IPS-20b (cell line): ENCODE results near the gene MMD.
A peak's percentile ranks its signal among the peaks of the same experiment; 100 is the strongest.

Source experiments
- H3K27ac ChIP-seq: one replicate; pipeline ENCODE4 v1.5.1; 2013; ENCODE audit warnings: low read length
- H3K27me3 ChIP-seq: 2 replicates; pipeline ENCODE4 v1.6.1; 2013; ENCODE audit warnings: mild to moderate bottlenecking, low read length, inconsistent platforms; ENCODE audit not compliant: insufficient read depth
- H3K36me3 ChIP-seq: 2 replicates; pipeline ENCODE4 v1.6.1; 2013; ENCODE audit warnings: low read depth, mild to moderate bottlenecking, inconsistent platforms, low read length, moderate library complexity; ENCODE audit not compliant: insufficient read depth
- H3K4me1 ChIP-seq: 2 replicates; pipeline ENCODE4 v1.6.1; 2013; ENCODE audit warnings: mild to moderate bottlenecking, control low read depth, inconsistent platforms, low read length, moderate library complexity; ENCODE audit not compliant: insufficient read depth
- H3K4me3 ChIP-seq: 2 replicates; pipeline ENCODE4 v1.5.1; 2013; ENCODE audit warnings: mild to moderate bottlenecking, low read length, inconsistent platforms
- H3K9ac ChIP-seq: 2 replicates; pipeline ENCODE4 v1.6.1; 2013; ENCODE audit warnings: low read depth, mild to moderate bottlenecking, inconsistent platforms, low read length, moderate library complexity
- H3K9me3 ChIP-seq: 2 replicates; pipeline ENCODE4 v1.6.1; 2013; ENCODE audit warnings: mild to moderate bottlenecking, low read depth, low read length, inconsistent platforms; ENCODE audit not compliant: insufficient read depth

The MMD gene

GRCh38 chr17:55354010-55354409, 67.6 kb downstream of the MMD start:
- H3K36me3 ChIP-seq = no peaks in the 10 kb centered on the region
- H3K4me1 ChIP-seq = peaks cover 16% of the 10 kb centered on the region
- no peaks in the 10 kb centered on the region for H3K9me3 ChIP-seq
- no peak overlapping the region for H3K9ac ChIP-seq
- no peaks in the 10 kb centered on the region for H3K27me3 ChIP-seq
- no peak overlapping the region for H3K4me3 ChIP-seq
- H3K27ac ChIP-seq = no peak overlapping the region

GRCh38 chr17:55351226-55351625, 70.4 kb downstream of the MMD start:
- H3K9me3 ChIP-seq = peaks cover 5% of the 10 kb centered on the region
- H3K4me3 ChIP-seq = no peak overlapping the region; the same call in 1 of the 2 replicates
- peak overlapping the region; percentile 32 for H3K27ac ChIP-seq
- peak overlapping the region; percentile 42; the same call in 1 of the 2 replicates for H3K9ac ChIP-seq
- H3K27me3 ChIP-seq = no peaks in the 10 kb centered on the region
- peaks cover 12% of the 10 kb centered on the region; the same call in 1 of the 2 replicates for H3K4me1 ChIP-seq
- no peaks in the 10 kb centered on the region for H3K36me3 ChIP-seq

- H3K9ac ChIP-seq = peak overlapping the region; percentile 42; the same call in 1 of the 2 replicates
- H3K4me1 ChIP-seq = peaks cover 12% of the 10 kb centered on the region; the same call in 1 of the 2 replicates
- H3K27ac ChIP-seq = peak overlapping the region; percentile 32
- H3K36me3 ChIP-seq = no peaks in the 10 kb centered on the region
- H3K9me3 ChIP-seq = peaks cover 5% of the 10 kb centered on the region
- H3K4me3 ChIP-seq = peak overlapping the region; percentile 25; the same call in 1 of the 2 replicates
- no peaks in the 10 kb centered on the region for H3K27me3 ChIP-seq
Measured at GRCh38 chr17:55350825-55351205, 70.8 kb downstream of the MMD start.

GRCh38 chr17:55348749-55349354, 72.8 kb downstream of the MMD start:
- Histone ChIP-seq H3K9ac (no peak overlapping the region), H3K4me1 (peaks cover 12% of the 10 kb centered on the region; the same call in 1 of the 2 replicates), H3K27ac (no peak overlapping the region), H3K4me3 (no peak overlapping the region), H3K27me3 (no peaks in the 10 kb centered on the region), H3K9me3 (peaks cover 5% of the 10 kb centered on the region), H3K36me3 (no peaks in the 10 kb centered on the region)

GRCh38 chr17:55347341-55347740, 74.3 kb downstream of the MMD start:
- H3K4me1 ChIP-seq = peaks cover 12% of the 10 kb centered on the region; the same call in 1 of the 2 replicates

GRCh38 chr17:55346658-55347057, 75.0 kb downstream of the MMD start:
- Histone ChIP-seq H3K9me3 (peaks cover 5% of the 10 kb centered on the region), H3K9ac (no peak overlapping the region), H3K27ac (no peak overlapping the region), H3K4me3 (no peak overlapping the region), H3K36me3 (no peaks in the 10 kb centered on the region), H3K27me3 (no peaks in the 10 kb centered on the region), H3K4me1 (peaks cover 12% of the 10 kb centered on the region; the same call in 1 of the 2 replicates)

More at GRCh38 chr17:55347341-55347740, 74.3 kb downstream of the MMD start:
- Histone ChIP-seq H3K4me3 (no peak overlapping the region), H3K9ac (no peak overlapping the region), H3K27me3 (no peaks in the 10 kb centered on the region), H3K27ac (no peak overlapping the region), H3K9me3 (peaks cover 5% of the 10 kb centered on the region), H3K36me3 (no peaks in the 10 kb centered on the region)

- Histone ChIP-seq H3K27ac (no peak overlapping the region), H3K36me3 (no peaks in the 10 kb centered on the region), H3K4me3 (no peak overlapping the region), H3K9me3 (peaks cover 5% of the 10 kb centered on the region), H3K27me3 (no peaks in the 10 kb centered on the region), H3K4me1 (no peaks in the 10 kb centered on the region), H3K9ac (no peak overlapping the region)
Measured at GRCh38 chr17:55345132-55345531, 76.5 kb downstream of the MMD start.

GRCh38 chr17:55344514-55344997, 77.1 kb downstream of the MMD start:
- Histone ChIP-seq H3K36me3 (no peaks in the 10 kb centered on the region), H3K9me3 (peaks cover 5% of the 10 kb centered on the region), H3K4me1 (no peaks in the 10 kb centered on the region), H3K27ac (no peak overlapping the region), H3K9ac (no peak overlapping the region), H3K4me3 (no peak overlapping the region), H3K27me3 (no peaks in the 10 kb centered on the region)

GRCh38 chr17:55343900-55344513, 77.6 kb downstream of the MMD start:
- Histone ChIP-seq H3K9ac (no peak overlapping the region), H3K9me3 (peaks cover 5% of the 10 kb centered on the region), H3K27me3 (no peaks in the 10 kb centered on the region), H3K36me3 (no peaks in the 10 kb centered on the region), H3K4me3 (no peak overlapping the region), H3K4me1 (no peaks in the 10 kb centered on the region), H3K27ac (no peak overlapping the region)

- H3K36me3 ChIP-seq = no peaks in the 10 kb centered on the region
- H3K4me1 ChIP-seq = no peaks in the 10 kb centered on the region
- H3K4me3 ChIP-seq = no peak overlapping the region
- no peak overlapping the region for H3K9ac ChIP-seq
- no peak overlapping the region for H3K27ac ChIP-seq
- H3K9me3 ChIP-seq = peaks cover 5% of the 10 kb centered on the region
- no peaks in the 10 kb centered on the region for H3K27me3 ChIP-seq
Measured at GRCh38 chr17:55342800-55343585, 78.6 kb downstream of the MMD start.
